Adipose tissue (tissue), 3 donors: ENCODE data around the gene MME. TPM values are rescaled to one million over a fixed set of nuclear protein-coding genes. Genes with fewer than 3 reads are reported as not detected.
"Not testable (repeated sequence)": the region's sequence is repeated elsewhere in the genome, so short reads cannot be mapped to it uniquely, and the experiment has no call there.

Experiments used
- H3K27ac ChIP-seq: one replicate; pipeline ENCODE4 v1.5.1; 2013; ENCODE audit warnings: low read depth, low read length
- WGBS, 3 donors: extraction: QIAGEN DNeasy Blood & Tissue Kit; methylation state at CpG; one replicate each; pipeline ENCODE4 v1.1.7; 2013; 5-methylcytosine and 5-hydroxymethylcytosine counted together
- polyA plus RNA-seq, 3 donors: library from polyadenylated mRNA; stranded (reverse); fragments of 200-250 nt; gene quantifications; one replicate each; pipeline ENCODE4 v1.2.3, GENCODE V29; 2013
- donor health status: healthy with polysubstance abuse.
- donor health status: Bipolar disorder and iron deficiency.
- donor health status: healthy.

MME gene
- polyA plus RNA-seq, 3 donors: 16.0 to 97.0 (median 39.8) TPM

DNA sequence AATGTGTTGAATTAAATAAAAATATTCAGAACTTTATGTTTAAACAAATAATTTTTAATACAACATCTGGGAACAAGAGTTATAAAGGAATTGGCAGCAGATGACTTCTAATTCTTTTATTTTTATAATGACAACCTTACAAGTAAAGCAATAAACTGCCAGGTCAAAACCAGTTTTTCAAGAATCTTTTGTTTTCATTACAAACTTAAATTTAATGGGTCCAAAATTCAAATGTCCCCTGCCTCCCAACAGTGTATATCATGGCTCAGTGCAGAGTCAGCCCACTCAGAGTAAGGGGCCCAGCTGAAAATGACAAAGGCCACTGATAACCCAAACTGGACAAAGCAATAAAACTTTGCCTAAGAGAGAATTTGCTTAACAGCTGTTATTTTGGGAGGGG, 131.8 kb downstream of the MME start:
- no peak overlapping the region for H3K27ac ChIP-seq

DNA sequence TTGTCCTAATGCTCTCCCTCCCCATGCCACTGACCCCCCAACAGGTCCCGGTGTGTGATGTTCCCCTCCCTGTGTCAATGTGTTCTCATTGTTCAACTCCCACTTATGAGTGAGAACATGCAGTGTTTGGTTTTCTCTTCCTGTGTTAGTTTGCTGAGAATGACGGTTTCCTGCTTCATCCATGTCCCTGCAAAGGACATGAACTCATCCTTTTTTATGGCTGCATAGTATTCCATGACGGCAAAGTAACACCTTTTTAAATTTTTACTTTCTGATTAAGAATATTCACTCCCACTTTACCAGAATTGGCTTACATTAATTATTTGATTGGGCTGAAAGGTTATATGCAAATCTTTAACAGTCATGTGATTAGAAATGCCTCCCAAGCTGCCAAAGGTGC, 135.9 kb downstream of the MME start:
- H3K27ac ChIP-seq: not testable (repeated sequence)
- 81 to 85% (median 81%) methylated on average over 3 of the region's 3 CpGs for WGBS, 3 donors

DNA sequence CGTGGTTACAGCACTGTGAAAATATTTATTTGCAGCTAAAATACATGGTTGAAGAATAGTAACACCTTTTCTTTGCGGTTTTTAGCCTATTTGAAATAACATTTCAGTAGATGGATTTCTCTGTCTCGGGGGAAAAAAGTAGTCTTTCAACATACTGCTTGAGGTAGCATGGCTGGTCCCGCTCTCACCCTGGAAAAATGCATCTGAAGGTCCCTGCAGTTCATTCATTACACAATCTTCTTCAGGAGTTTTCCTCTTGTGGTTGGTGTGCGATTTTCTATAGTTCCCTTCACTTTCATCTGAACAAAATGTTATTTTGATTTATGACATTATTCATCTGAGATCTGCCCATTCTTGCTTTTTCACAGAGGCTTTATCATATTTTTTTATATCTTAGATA, 137.5 kb downstream of the MME start:
- H3K27ac ChIP-seq: no peak overlapping the region
- 65 to 74% (median 66%) methylated on average over 5 of the region's 5 CpGs for WGBS, 3 donors

DNA sequence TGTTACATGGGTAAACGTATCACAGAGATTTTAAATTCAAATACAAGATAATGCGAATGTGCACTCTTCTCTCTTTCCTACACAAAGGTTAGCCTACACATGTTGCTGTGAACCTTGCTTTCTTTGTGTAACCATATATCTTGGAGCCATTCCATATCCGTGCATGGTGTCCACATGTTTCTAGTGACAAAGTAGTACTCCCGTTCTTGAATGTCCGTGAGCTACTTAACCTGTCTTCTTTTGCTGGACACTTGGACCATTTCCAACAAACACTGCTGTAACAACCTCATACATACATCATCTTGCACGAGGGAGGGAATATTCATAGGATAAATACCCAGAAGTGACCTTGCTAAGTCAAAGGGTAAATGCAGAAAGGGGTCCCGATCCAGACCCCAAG, 138.3 kb downstream of the MME start:
- no peak overlapping the region for H3K27ac ChIP-seq
- WGBS, 3 donors: 65 to 68% (median 66%) methylated on average over 7 of the region's 7 CpGs

DNA sequence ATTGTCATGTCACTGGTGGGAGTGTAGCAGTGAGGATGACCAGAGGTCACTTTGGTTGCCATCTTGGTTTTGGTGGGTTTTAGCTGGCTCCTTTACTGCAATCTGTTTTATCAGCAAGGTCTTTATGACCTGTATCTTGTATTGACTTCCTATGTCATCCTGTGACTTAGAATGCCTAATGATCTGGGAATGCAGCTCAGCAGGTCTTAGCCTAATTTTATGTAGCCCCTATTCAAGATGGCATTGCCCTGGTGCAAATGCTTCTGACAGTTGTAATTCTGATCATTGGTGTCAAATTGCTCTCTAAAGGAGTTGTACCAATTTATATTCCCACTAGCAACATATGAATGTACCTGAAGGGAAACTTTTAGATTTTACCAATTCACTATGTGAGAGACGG, 139.0 kb downstream of the MME start:
- WGBS, 3 donors: 82 to 94% (median 92%) methylated on average over 1 of the region's 1 CpG
- H3K27ac ChIP-seq: no peak overlapping the region

DNA sequence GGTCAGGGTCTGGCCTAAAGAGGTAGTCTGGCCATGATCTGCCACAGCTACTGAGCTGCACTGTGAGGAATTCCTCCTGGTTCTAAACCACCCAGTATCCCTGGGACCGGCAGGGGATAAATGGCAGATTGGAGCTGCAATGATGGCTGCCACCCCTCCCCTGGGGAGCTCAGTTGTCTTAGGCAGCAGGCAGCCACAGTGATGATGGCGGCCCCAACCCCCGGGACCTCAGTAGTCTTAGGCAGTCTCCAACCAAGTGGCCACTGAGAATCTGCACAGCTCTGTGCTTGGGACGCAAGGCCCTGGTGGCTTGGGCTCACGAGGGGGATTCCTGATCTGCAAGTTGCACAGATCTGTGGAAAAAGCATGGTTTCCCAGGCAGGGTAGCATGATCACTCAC, 145.3 kb downstream of the MME start:
- no peak overlapping the region for H3K27ac ChIP-seq
- WGBS, 3 donors: 91 to 95% (median 92%) methylated on average over 5 of the region's 5 CpGs

DNA sequence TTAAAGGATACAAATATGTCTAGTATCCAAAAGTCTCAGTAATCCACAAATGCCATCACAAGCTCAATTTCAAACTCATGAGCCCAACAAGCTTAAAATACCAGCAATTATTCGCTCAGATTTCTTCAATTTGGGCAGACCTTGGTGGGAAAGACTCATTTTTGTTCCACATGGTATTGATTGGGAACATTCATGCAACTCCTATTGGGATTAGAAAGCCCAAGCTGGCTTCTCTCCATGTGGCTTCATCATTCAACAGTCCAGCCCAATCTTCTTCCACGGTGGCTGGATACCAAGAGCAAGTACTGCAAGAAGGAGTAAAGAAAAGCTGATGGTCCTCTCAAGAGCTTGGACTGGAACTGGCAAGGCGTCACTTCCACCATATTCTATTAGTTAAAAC, 147.0 kb downstream of the MME start:
- 75 to 80% (median 79%) methylated on average over 3 of the region's 3 CpGs for WGBS, 3 donors
- H3K27ac ChIP-seq: no peak overlapping the region

DNA sequence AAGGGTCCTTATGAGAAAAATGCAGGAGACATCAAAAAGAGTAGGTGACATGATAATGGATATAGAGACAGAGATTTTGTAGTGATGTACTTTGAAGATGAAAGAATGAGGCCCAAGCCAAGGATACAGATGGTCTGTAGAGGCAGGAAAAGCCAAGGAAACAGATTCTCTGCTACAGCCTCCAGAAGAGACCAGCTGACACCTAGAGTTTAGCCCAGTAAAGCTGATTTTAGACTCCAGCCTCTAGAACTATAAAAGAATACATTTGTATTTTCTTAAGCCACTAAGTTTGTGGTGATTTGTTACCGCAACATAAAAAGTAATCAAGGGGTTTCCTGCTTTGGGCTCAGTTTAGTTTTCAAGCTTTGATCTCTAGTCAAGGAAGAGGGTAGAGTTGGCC, 148.6 kb downstream of the MME start:
- H3K27ac ChIP-seq: no peak overlapping the region
- 68 to 93% (median 86%) methylated on average over 1 of the region's 1 CpG for WGBS, 3 donors

DNA sequence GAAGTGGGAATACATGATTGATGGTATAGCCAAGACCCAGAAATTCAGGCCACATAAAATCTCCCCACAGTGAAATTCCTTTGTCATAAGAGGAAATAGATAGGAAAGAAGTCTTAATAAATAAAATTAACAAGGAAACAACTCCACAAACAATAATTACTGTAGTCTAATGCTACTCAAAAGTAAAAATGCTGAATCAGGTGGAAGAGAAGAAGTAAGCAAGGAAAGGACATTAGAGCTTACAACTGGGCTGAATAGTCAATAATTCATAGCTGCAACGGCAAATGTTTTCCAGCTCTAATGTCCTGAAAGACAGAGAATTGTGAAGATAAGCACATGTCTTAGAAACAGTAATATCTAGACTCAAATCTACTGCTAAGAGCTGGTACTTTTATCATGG, 149.0 kb downstream of the MME start:
- WGBS, 3 donors: 50 to 68% (median 63%) methylated on average over 1 of the region's 1 CpG
- H3K27ac ChIP-seq: no peak overlapping the region

DNA sequence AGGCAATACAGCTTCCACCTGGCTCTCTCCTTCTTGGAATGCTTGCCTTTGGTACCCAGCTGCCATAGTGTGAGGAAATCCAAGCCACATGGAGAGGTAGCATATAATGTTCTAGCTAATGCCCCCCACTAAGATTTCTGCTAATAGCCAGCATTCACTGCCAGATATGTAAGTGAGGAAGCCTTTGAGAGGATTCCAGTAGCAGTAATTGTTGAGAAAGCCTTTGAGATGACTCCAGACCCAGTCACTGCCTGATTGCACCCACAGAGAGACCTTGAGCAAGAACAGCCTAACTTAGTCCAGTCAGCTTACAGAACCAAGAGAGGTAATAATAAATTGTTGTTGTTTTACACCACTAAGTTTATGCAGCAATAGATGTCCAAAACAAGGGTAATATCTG, 150.3 kb downstream of the MME start:
- H3K27ac ChIP-seq: no peak overlapping the region

DNA sequence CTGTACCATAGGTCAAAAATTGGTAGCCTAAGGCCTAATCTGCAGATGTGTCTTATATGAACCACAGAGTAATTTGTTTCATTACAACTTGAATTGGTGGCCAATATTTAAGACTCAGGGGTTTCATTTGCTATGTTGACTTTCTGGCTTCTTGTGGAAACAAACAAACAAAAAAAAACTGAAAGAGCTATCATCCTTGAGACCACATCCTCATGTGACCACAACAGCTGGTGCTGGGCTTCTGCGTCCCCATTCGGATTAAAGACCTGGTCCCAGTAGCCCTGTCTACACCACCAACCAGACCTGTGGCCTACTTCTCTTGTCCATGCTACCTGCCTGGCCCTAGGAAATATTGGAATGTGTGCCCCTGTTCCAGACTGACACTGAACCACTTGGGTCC, 151.7 kb downstream of the MME start:
- WGBS, 3 donors: 89 to 94% (median 92%) methylated on average over 2 of the region's 2 CpGs
- no peak overlapping the region for H3K27ac ChIP-seq

DNA sequence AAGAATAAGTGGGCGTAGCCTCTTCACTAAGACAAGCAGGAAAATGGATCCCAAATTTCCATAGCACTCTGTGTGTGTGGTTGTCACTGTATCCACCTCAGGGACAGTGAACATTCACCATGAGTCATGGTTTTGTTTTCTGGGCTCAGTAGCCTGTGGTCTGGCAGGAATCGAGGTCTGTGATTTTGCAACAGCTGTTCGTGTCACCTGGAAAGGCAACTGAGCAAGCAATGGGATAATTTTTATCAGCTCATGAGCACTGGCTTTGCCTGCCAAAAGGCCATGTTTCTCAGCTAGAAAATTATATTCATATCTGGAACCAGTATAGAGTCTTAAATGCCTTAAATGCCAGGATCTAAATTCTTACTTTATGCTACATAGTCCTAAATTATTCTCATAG, 152.5 kb downstream of the MME start:
- H3K27ac ChIP-seq: no peak overlapping the region
- WGBS, 3 donors: 39 to 48% (median 44%) methylated on average over 3 of the region's 3 CpGs

DNA sequence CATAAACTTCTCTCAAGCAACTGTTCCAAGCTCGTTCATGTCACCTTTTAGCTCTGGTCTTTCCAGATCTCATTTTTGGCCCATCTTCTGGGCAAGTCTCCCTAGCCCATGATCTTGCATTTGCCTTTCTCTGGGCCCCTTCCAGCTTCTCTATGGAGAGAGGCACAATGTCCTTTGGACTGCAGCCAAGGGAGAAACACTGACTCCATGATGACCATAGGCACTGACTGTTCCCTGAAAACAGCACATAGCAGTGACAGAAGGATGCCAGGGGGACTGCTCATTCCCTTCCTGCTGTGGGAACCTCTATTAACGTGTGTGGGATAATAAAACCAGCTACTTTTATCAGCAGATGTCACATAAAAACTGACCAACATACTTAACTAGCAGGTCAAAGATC, 153.1 kb downstream of the MME start:
- 30 to 48% (median 39%) methylated on average over 2 of the region's 2 CpGs for WGBS, 3 donors
- no peak overlapping the region for H3K27ac ChIP-seq

Other genes with a start within 250 kb of the MME start
- under 1 TPM in 2 of 3 donors, not detected in 1; 0.15 to 0.84 TPM for gene STRIT1, start 213.4 kb downstream of the MME start, polyA plus RNA-seq